PFSK-1 (cell line): Measurements from ENCODE around the gene OTUB2.

Experiments used
- POLR2AphosphoS5 ChIP-seq: IDR thresholded peaks from 2 replicates; pipeline ENCODE4 v1.6.1; 2012; ENCODE audit warnings: low read depth, mild to moderate bottlenecking, control low read depth, low read length, moderate library complexity
- SIN3A ChIP-seq: IDR thresholded peaks from 2 replicates; pipeline ENCODE4 v1.6.1; 2012; ENCODE audit warnings: mild to moderate bottlenecking, low read length, moderate library complexity, borderline replicate concordance; ENCODE audit not compliant: insufficient read depth

GRCh38 chr14:94050231-94050880 is 24.2 kb downstream of the OTUB2 start:
- TF ChIP-seq POLR2AphosphoS5 (no peak), SIN3A (no peak)
